Activated T-helper 1 cell treated with Interleukin-2 at 50 U/mL for 16 hours (primary cell): Measurements from ENCODE around the gene DNAJC9.

Experiments
- DNase-seq: peaks from one replicate; pipeline ENCODE4 v3.0.0-alpha.2; 2020; ENCODE audit warnings: low read depth

DNAJC9 gene

DNA sequence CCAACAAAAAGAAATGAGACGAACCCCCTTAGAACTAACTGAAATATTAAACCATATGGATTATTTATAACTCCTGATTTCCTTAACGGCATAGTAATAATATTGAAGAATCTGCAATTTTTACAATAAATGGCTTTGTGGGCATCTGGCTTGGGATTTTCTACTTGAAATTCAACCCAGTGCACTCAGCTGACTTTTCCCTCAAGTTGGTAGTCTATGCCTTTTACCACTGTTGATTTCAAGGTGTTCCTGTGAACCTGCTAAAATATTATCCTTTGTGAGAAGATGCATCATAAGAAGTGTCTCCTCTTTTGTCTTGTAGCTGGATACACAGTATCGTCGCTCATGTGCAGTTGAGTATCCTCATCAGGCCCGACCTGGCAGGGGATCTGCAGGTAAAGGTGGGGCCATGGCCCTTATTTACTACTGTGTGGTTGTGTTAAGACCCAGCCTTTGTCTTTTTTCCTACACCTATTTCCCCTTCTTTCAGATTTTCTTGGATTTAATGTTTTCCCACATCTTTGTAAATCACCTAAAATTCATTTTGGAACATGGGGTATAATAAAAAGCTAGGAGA, 8.0 kb downstream of the DNAJC9 start:
- no peak for DNase-seq

DNA sequence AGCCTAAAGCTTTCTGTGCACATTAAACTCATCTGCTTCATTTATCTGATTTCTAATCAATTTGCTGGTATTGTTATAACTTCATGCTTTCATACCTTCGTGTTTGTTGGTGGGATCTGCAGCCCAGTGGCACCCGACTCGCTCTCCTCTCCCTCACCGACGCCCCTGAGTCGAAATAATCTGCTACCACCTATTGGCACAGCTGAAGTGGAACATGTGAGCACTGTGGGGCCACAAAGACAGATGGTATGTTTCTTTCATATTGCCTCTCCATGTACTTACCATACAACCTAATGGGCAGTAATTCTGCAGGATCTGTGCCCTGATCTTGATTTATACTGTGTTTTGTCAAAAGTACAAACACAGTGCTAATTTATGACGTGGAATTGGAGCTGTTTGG, 12.4 kb downstream of the DNAJC9 start:
- DNase-seq = no peak

DNA sequence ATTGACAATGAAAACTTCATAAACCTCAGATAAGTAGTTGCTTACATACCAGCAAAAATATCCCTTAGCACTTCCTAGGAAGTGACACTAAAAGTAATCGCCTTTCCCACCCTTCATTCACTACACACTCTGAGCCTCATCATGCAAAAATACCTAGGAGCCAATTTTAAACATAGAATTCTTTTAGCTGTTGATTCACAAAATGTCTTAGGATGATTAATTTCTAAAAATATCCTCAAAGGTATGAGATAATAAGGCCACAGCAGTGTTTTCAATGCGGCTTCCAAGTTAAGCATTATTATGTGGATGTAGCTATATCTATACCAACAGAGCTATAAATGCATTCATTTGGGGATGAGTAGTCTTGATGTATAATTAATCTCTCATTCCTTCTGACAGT, 13.2 kb downstream of the DNAJC9 start:
- no peak for DNase-seq

DNA sequence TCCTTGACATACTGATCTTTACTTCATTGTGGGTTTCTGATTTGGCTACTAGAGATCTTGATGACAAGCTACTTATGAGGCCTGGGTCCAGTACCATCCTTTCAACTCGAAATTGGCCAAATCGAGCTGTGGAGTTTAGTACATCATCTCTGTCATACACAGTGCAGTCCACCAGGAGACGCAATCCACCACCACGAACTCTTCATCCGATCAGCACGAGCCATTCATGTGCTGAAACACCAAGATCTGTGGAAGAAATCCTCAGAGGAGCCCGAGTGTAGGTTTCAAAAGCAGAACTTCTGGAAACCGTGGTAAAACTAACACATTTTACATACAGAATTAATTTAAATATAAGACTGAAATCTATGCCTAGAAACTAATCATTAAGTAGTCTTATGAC, 14.2 kb downstream of the DNAJC9 start:
- no peak for DNase-seq

DNA sequence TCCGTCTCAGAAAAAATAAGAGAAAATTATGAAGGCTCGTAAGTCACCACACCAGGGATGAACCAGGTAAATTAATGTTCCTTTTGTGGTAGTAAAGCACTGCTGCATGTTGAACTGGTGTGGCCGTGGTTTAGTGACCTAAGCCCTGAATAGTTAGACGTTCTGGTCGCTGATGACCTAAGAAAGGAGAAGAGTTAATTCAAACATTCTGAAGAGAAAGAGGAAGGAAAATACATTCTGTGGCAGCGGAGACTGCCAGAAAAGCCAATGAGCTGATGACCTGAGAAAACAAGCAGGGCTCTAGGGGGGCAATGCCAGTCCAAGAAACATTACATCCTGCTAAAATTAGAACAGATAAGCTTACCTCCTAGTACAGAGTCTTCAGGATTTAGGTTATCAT, 17.5 kb downstream of the DNAJC9 start:
- DNase-seq = no peak

DNA sequence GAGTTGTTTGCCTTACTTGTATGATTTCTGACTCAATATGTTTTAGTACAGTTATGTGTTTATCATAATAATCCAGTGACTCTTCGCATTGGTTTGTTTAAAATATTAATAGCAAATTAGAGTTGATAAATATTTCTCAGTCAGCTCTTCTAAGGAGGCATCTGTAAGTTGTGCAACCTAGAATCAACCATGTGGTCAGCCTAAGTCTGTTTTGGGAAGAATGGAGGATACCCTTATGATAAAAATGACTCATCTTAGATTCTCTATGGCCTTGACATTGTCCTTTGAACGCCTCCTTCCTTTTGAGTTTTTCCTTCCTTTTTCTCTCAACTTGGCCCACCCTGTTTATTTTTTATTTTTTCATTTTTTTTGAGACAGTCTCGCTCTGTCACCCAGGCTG, 18.8 kb downstream of the DNAJC9 start:
- no peak for DNase-seq

DNA sequence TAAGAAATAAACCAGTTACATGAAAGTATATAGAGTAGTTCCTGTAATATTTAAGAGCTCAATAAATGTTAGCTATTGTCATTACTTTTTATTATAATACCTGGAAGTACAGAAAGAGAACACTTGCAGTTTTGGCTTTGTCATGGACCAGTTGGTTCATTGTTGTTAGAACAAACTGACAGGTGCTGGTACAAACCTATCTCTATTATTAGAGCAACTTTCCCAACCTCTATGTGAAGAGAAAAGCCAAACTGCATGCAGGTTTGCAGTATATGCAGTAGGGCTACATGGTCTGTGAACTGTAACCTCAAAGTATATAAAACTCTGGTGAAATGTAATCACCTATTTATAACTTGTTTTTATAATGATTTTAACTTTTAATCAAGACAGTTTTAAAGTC, 20.4 kb downstream of the DNAJC9 start:
- DNase-seq = no peak

DNA sequence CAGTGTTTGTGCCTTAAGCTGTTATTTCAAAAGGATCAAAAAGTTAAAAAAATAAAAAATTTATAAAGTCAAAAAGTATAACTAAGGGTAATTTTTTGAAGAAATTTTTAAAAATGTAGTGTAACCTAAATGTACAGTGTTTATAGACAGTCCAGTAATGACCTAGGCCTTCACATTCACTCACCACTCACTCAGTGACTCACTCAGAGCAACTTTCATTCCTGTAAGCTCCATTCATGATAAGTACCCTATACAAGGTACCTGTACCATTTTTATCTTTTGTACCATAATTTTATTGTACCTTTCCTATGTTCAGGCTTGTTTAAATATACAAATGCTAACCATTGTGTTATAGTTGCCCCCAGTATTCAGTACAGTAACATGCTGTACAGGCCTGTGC, 21.5 kb downstream of the DNAJC9 start:
- no peak for DNase-seq

DNA sequence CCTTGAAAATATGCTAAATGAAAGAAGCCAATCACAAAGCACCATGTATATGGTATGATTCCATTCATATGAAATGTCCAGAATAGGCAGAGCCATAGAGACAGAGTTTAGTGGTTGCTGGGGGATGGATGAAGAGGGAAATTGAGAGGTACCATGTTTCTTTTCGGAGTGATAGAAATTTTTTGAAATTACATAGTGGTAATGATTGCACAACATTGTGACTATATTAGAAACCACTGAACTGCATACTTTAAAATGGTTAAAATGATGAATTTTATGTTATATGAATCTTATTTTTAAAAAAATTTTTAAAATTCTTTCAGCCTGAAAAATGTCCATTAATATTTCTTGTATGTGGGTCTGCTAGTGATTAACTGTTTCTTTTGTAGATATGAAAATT, 26.1 kb downstream of the DNAJC9 start:
- no peak for DNase-seq

DNA sequence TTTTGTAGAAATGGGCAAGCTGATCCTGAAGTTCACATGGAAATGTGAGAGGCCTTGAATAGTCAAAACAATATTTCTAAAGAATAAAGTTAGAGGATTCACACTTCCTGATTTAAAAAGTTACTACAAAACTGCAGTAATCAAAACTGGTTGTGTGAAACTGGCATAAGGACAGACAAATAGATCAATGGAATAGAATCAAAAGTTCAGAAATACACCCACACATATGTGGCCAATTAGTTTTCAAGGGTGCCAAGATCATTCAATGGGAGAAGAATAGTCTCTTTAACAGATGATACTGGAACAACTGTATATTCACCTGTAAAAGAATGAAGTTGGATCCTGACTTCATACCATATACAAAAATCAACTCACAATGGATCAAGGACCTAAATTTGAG, 27.7 kb downstream of the DNAJC9 start:
- DNase-seq = no peak

DNA sequence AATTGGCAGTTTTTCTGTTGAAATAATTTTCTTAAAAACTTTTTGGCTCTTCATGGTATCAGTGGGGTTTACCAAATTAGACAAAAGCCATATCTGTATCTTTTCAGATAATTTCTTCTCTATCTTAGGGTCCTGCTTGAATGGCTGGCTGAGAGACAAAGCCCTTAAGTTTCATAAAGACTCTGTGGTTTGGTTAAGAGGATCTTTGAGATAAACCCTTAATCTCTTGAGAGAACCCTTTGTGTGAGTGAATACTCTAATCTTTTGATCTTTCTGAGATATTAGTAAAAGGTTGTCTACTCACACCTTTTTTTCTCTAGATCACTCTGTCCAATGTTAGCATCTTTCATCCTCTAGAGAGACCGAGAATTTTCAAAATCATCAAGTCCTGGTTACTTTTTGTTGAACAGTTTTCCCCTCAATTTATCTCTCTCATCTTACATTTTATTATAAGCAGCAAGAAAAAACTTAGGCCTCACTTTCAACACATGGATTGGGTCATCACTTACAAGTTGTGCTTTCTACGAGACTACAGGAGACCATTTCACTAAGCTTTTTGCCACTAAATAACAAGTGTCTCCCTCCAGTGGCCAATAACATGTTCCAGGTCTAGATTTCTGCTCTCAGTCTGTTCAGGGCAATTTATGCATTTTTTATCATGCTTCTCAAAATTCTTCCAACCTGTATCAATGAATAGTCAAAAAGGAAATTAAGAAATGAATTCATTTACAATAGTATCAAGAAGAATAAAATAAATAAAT, 28.4 kb downstream of the DNAJC9 start:
- no peak for DNase-seq

DNA sequence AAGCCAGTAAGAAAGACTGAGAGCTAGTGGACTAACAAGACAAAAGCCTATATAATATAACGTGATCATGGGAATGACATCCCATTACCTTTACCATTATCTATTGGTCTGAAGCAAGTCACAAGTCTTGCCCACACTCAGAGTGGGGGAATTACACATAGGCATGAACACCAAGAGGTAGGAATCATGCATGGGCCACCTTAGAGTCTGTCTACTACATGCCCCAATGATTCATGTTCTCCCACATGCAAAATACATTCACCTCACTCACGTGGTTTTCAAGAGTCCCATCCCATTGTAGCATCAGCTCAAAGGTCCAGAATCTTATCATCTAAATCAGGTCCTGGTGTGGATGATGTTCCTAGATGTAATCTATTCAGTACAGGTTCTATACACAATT, 29.4 kb downstream of the DNAJC9 start:
- DNase-seq = no peak

DNA sequence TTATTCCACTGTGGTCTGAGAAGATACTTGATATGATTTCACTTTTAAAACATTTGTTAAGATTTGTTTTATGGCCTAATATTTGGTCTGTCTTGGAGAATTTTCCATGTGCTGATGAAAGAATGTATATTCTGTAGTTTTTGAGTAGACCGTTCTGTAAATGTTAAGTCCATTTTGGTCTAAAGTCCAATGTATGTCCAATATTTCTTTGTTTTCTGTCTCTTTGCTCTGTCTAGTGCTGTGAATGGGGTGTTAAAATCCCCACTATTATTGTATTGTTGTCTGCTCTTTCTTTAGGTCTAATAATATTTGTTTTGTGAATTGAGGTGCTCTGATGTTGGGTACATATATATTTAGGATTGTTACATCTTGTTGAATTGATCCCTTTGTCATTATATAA, 31.3 kb downstream of the DNAJC9 start:
- DNase-seq = no peak

DNA sequence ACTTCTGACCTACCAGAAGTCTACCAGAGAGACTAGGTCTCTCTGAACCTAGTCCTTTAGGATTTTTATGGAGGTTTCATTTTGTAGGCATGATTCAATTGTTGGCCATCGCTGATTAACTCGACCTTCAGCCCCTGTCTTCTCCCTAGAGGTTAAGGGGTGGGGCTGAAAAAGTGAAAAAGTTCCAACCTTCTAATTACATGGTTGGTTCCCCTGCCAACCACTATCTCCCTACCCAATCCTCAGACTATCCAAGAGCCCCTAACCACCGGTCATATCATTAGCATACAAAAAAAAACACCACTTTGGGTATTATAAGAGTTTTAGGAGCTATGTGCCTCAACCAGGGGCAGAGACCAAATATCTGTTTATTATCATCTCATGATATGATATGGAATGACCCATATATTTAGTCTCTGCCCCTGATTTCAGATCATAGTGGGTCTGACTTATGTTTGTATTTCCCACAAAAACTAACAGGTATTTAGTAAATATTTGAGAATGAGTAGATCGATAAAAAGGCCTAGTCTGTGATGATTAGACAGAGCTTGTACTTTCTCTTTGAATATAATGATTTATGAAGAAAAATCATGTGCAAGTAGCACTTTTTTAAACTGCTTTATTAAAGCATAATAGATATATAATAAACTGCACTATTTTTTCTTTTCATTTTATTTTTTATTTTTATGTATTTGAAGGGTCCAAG, 35.8 kb downstream of the DNAJC9 start:
- DNase-seq = no peak

DNA sequence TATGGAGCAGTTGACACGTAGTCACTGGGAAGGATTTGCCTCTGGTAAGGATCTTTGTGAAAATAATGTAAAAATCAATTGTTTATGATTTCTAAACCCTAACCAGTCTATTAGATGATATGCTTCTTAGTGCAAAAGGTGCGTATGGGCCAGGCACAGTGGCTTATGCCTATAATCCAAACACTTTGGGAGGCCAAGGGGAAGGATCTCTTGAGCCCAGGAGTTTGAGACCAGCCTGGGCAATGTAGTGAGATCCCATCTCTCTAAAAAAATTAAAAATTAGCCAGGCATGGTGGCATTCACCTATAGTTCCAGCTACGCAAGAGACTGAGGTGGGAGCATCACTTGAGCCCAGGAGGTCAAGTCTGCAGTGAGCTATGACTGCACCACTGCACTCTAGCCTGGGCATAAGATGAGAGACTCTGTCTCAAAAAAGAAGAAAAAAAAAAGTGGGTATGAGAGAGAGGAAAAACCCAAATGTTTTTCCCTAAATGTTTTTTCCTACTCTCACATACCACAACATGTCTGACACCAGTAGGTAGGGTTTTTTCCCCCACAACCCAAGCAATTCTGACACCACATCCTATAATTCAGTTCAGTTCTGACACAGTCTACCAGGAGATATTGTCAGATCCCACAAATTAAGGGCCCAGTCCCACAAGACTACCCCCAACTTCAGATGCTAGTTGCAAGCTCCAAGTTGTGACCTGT, 36.5 kb downstream of the DNAJC9 start:
- no peak for DNase-seq

DNA sequence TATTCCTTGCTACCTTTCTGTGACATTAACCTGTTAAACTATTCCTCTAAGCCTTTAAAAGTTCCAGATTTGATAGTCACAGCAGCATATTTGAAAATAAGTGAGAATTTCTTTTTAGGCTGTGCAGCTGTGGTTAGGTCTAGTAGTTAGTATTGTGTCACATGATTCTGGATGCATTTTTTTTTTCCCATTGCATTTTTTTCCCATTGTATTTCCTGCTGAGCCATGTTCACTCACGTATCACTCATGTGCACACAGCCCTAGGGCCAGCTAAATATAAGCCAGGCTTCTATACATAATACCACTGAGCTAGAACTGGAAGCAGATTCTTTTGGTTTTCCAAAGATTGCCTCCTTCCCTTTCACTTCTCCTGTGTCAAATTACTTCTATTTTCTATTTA, 37.4 kb downstream of the DNAJC9 start:
- no peak for DNase-seq

DNA sequence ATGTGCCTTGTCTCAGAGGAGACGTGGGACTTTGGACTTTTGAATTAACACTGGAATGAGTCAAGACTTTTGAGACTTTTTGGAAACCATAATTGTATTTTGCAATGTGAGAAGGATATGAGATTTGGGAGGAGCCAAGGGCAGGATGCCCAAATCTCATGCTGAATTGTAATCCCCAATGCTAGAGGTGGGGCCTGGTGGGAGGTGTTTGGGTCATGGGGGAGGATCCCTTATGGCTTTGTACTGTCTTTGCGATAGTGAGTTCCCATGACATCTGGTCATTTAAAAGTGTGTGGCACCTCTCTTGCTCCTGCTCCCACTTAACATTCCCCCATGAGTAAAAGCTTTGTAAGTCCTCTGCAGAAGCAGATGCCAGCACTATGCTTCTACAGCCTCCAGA, 39.2 kb downstream of the DNAJC9 start:
- DNase-seq = no peak

DNA sequence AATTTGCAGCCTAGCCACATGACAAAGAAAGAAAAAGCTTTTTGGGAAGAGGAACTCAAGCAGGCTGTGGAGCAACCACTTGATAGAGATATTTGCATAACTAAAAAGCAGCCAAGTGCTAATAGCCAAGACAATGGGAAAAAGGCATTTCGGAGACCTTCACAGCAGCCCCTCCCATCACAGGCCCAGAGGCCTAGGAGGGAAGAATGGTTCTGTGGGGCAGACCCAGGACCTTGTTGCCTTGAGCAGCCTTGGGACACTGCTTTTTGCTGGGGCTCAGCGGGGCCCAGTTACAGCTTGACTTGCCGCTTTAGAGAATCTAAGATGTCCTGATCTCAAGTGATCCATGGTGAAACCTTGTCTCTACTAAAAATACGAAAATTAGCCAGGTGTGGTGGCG, 40.7 kb downstream of the DNAJC9 start:
- no peak for DNase-seq

DNA sequence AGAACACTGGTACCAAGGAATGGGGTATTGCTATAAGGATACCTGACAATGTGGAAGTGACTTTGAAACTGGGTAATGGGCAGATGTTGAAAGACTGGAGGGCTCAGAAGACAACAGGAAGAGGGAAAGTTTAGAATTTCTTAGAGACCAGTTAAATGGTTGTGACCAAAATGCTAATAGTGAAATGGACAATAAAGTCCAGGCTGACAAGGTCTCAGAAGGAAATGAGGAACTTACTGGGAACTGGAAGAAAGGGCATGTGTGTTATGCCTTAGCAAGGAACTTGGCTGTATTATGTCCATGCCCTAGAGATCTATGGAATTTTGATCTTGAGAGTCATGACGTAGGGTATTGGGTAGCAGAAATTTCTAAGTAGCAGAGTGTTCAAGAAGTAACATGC, 41.2 kb downstream of the DNAJC9 start:
- DNase-seq = no peak

DNA sequence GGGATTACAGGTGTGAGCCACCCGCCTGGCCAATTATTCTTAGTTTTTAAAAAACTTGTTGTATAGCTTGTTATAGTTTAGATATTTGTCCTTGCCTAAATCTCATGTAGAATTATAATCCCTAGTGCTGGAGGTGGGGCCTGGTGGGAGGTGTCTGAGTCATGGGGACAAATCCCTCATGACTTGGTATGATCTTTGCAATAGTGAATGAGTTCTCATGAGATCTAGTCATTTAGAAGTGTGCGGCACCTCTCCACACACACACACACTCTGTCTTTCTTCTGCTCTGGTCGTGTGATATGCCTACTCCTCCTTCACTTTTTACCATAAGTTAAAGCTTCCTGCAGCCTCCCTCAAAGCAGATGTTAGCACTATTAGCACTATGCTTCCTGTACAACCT, 42.0 kb downstream of the DNAJC9 start:
- DNase-seq = no peak
